H1 (cell line): Measurements from ENCODE around the gene PRDM10. TPM values are rescaled to one million over a fixed set of nuclear protein-coding genes. Genes with fewer than 3 reads are reported as not detected.
"Not testable (repeated sequence)": the region's sequence is repeated elsewhere in the genome, so short reads cannot be mapped to it uniquely, and the experiment has no call there.

ENCODE experiments used
- CTCF ChIA-PET: fragments of 300-600 bp; sonication (Branson Sonifier 250); formaldehyde crosslinking; loops from one replicate; lab custom pipeline; 2021; ENCODE audit not compliant: partially characterized antibody; lab: Charles Lee
- POLR2A ChIA-PET: fragments of 300-600 bp; sonication (Branson Sonifier 250); formaldehyde crosslinking; loops from one replicate; lab custom pipeline; 2021; ENCODE audit warnings: inconsistent platforms; ENCODE audit not compliant: partially characterized antibody; lab: Charles Lee
- DNase-seq, 2 experiments: peaks; one replicate each; pipeline versions ENCODE4 v3.0.0 to v3.0.0-alpha.2; 2010 to 2022; ENCODE audit warnings: low spot score in 2 of 2, low read depth in 1 of 2, mixed read lengths in 1 of 2
- FAIRE-seq: peaks from 2 replicates; lab custom pipeline; 2011; peaks lifted over from hg19 to GRCh38; lab: Jason Lieb, UNC
- H2AFZ ChIP-seq: 2 replicates; pipeline ENCODE4 v1.8.1; 2012; ENCODE audit warnings: low read length, inconsistent platforms
- H2AK5ac ChIP-seq: 2 replicates; pipeline ENCODE4 v1.6.1; 2013; ENCODE audit warnings: low read depth, low read length
- H2BK120ac ChIP-seq: replicated peaks from 2 replicates; pipeline ENCODE3; 2013; ENCODE audit warnings: low read depth, low read length, inconsistent platforms
- H2BK12ac ChIP-seq: 2 replicates; pipeline ENCODE4 v1.6.1; 2013; ENCODE audit warnings: low read depth, low read length
- H2BK15ac ChIP-seq: 2 replicates; pipeline ENCODE4 v1.6.1; 2013; ENCODE audit warnings: low read length
- H2BK20ac ChIP-seq: 2 replicates; pipeline ENCODE4 v1.6.1; 2013; ENCODE audit warnings: low read length
- H2BK5ac ChIP-seq: 2 replicates; pipeline ENCODE4 v1.6.1; 2013; ENCODE audit warnings: low read depth, low read length
- H3K14ac ChIP-seq: 2 replicates; pipeline ENCODE4 v1.6.1; 2013; ENCODE audit warnings: inconsistent platforms; ENCODE audit not compliant: insufficient read length
- H3K18ac ChIP-seq: 2 replicates; pipeline ENCODE4 v1.6.1; 2013; ENCODE audit warnings: low read length; ENCODE audit errors: extremely low read depth
- H3K23ac ChIP-seq: 2 replicates; pipeline ENCODE4 v1.6.1; 2013; ENCODE audit warnings: inconsistent platforms; ENCODE audit not compliant: insufficient read length
- H3K23me2 ChIP-seq: 2 replicates; pipeline ENCODE4 v1.6.1; 2013; ENCODE audit warnings: low read depth, low read length
- H3K27ac ChIP-seq: 2 replicates; pipeline ENCODE4 v1.6.1; 2011; ENCODE audit warnings: low read depth, low read length, inconsistent platforms
- H3K27me3 ChIP-seq, 4 experiments: replicated peaks in 1 of 4; 1 replicate in 1 of 4; 2 replicates in 3 of 4; pipeline versions ENCODE4 v1.6.1 to v1.8.1; 2011 to 2013; ENCODE audit warnings: low read length in 3 of 4, mild to moderate bottlenecking in 3 of 4, inconsistent platforms in 2 of 4, mixed read lengths in 2 of 4, moderate library complexity in 1 of 4; ENCODE audit not compliant: control insufficient read depth in 3 of 4, insufficient read depth in 3 of 4; ENCODE audit errors: extremely low read depth in 1 of 4
- H3K36me3 ChIP-seq, 4 experiments: 2 replicates each; pipeline versions ENCODE4 v1.6.1 to v1.8.1; 2011 to 2013; ENCODE audit warnings: mild to moderate bottlenecking in 4 of 4, low read length in 3 of 4, moderate library complexity in 2 of 4, control low read depth in 1 of 4, inconsistent platforms in 1 of 4; ENCODE audit not compliant: insufficient read depth in 4 of 4, control insufficient read depth in 2 of 4
- H3K4ac ChIP-seq: replicated peaks from 2 replicates; pipeline ENCODE3; 2013; ENCODE audit warnings: low read length, low read depth, mixed read lengths, inconsistent platforms; ENCODE audit not compliant: insufficient read length
- H3K4me1 ChIP-seq, 4 experiments: replicated peaks in 1 of 4; 1 replicate in 1 of 4; 2 replicates in 3 of 4; pipeline versions ENCODE4 v1.6.1 to v1.8.1; 2011 to 2013; ENCODE audit warnings: low read length in 3 of 4, inconsistent platforms in 2 of 4, mixed read lengths in 1 of 4; ENCODE audit not compliant: insufficient read depth in 4 of 4, control insufficient read depth in 3 of 4
- H3K4me2 ChIP-seq, 2 experiments: 2 replicates each; pipeline versions ENCODE4 v1.6.1 to v1.8.1; 2011 to 2013; ENCODE audit warnings: low read depth in 2 of 2, low read length in 2 of 2, control low read depth in 1 of 2, inconsistent platforms in 1 of 2, mild to moderate bottlenecking in 1 of 2; ENCODE audit not compliant: insufficient read depth in 1 of 2
- H3K4me3 ChIP-seq, 4 experiments: fragments of 200-600, 300-600 bp in 1 of 4; sonication (generic), shearing (Covaris generic), sonication (Bioruptor Twin) in 1 of 4; 2 replicates each; pipeline versions ENCODE4 v1.5.1 to v1.8.1; 2011 to 2016; ENCODE audit warnings: low read length in 4 of 4, low read depth in 3 of 4, control low read depth in 2 of 4, inconsistent platforms in 2 of 4, mild to moderate bottlenecking in 2 of 4, mixed read lengths in 1 of 4, moderate library complexity in 1 of 4; ENCODE audit not compliant: insufficient read depth in 2 of 4; ENCODE audit errors: extremely low read depth in 1 of 4
- H3K56ac ChIP-seq: replicated peaks from 2 replicates; pipeline ENCODE3; 2013; ENCODE audit warnings: low read depth, mild to moderate bottlenecking, mixed read lengths, low read length, inconsistent platforms; ENCODE audit not compliant: insufficient read length
- H3K79me1 ChIP-seq: 2 replicates; pipeline ENCODE4 v1.6.1; 2013; ENCODE audit warnings: low read depth, low read length, control low read depth
- H3K79me2 ChIP-seq, 2 experiments: 2 replicates each; pipeline versions ENCODE4 v1.6.1 to v1.8.1; 2012 to 2013; ENCODE audit warnings: low read length in 2 of 2, mild to moderate bottlenecking in 2 of 2, inconsistent platforms in 1 of 2; ENCODE audit not compliant: insufficient read depth in 2 of 2, control insufficient read depth in 1 of 2
- H3K9ac ChIP-seq, 4 experiments: replicated peaks in 1 of 4; 1 replicate in 1 of 4; 2 replicates in 3 of 4; pipeline versions ENCODE4 v1.6.1 to v1.8.1; 2011 to 2013; ENCODE audit warnings: low read depth in 3 of 4, low read length in 3 of 4, control low read depth in 2 of 4, mild to moderate bottlenecking in 2 of 4, moderate library complexity in 2 of 4, inconsistent platforms in 1 of 4; ENCODE audit errors: extremely low read depth in 1 of 4
- H3K9me3 ChIP-seq, 2 experiments: 2 replicates each; pipeline versions ENCODE4 v1.6.1 to v1.8.1; 2012 to 2013; ENCODE audit warnings: mild to moderate bottlenecking in 2 of 2, moderate library complexity in 2 of 2, control low read depth in 1 of 2, inconsistent platforms in 1 of 2, low read depth in 1 of 2, low read length in 1 of 2, mixed read lengths in 1 of 2; ENCODE audit not compliant: insufficient read depth in 2 of 2
- H4K20me1 ChIP-seq, 2 experiments: replicated peaks in 1 of 2; 2 replicates each; pipeline versions ENCODE3 to v1.8.1; 2011 to 2013; ENCODE audit warnings: inconsistent platforms in 2 of 2, low read length in 2 of 2, mild to moderate bottlenecking in 1 of 2; ENCODE audit not compliant: insufficient read depth in 2 of 2, control insufficient read depth in 1 of 2
- H4K5ac ChIP-seq: 2 replicates; pipeline ENCODE4 v1.6.1; 2013; ENCODE audit warnings: low read length, low read depth, mixed read lengths, inconsistent platforms; ENCODE audit not compliant: insufficient read length
- H4K8ac ChIP-seq: 2 replicates; pipeline ENCODE4 v1.8.0; 2013; ENCODE audit warnings: mild to moderate bottlenecking, moderate library complexity, low read length, inconsistent platforms; ENCODE audit not compliant: insufficient read depth; ENCODE audit errors: extremely low read depth
- H4K91ac ChIP-seq: replicated peaks from 2 replicates; pipeline ENCODE3; 2013; ENCODE audit warnings: low read length, mixed read lengths, inconsistent platforms; ENCODE audit not compliant: insufficient read length
- WGBS, 2 experiments: shearing (Covaris generic) in 1 of 2; methylation state at CpG; one replicate each; pipeline versions ENCODE4 v1.1.6 to v1.1.7; 2013 to 2015; ENCODE audit warnings: low lambda C conversion rate in 2 of 2, mixed read lengths in 2 of 2, inconsistent platforms in 1 of 2, low coverage in 1 of 2, missing lambda C conversion rate in 1 of 2; ENCODE audit not compliant: insufficient replicate concordance in 2 of 2, insufficient coverage in 1 of 2, insufficient read length in 1 of 2; ENCODE audit errors: extremely low coverage in 1 of 2, missing lambda C conversion rate in 1 of 2; 5-methylcytosine and 5-hydroxymethylcytosine counted together
- polyA plus RNA-seq, 7 experiments: library from polyadenylated mRNA; depleted of rRNA in 3 of 7; stranded (reverse) in 5 of 7; unstranded in 2 of 7; fragments of >200 nt in 5 of 7; fragments of 200-250 nt in 2 of 7; gene quantifications; 1 replicate in 5 of 7; 2 replicates in 1 of 7; 4 replicates in 1 of 7; pipeline versions ENCODE4 v1.2.1 to v1.2.3, GENCODE V29; 2011 to 2013; ENCODE audit warnings: missing spikeins in 2 of 7, mixed read lengths in 2 of 7
- total RNA-seq: library from RNA; stranded (reverse); fragmentation: NEBNext Ultra II Directional; extraction: Animal tissue kit (Norgen Biotek cat#: 25700); gene quantifications from 2 replicates; pipeline ENCODE4 v1.2.1, GENCODE V29; 2021

Gene PRDM10
- total and polyA plus RNA-seq, 2 of the 8 experiments (the other 6 are each of a cell fraction or from before 2014, with no cell fraction given) = 15.5 to 19.2 TPM

DNA sequence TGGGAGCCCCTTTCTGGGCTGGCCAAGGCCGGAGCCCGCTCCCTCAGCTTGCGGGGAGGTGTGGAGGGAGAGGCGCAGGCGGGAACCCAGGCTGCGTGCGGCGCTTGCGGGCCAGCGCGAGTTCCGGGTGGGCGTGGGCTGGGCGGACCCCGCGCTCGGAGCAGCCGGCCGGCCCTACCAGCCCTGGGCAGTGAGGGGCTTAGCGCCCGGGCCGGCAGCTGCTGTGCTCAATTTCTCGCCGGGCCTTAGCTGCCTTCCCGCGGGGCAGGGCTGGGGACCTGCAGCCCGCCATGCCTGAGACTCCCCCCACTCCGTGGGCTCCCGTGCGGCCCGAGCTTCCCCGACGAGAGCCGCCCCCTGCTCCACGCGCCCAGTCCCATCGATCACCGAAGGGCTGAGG is 19.0 kb upstream of the PRDM10 start:
- not testable (repeated sequence) for FAIRE-seq, H3K27me3 ChIP-seq, H3K4me3 ChIP-seq, H2BK5ac ChIP-seq, H3K79me2 ChIP-seq, H3K56ac ChIP-seq, H2BK12ac ChIP-seq, H4K91ac ChIP-seq, H3K14ac ChIP-seq, H4K5ac ChIP-seq, H2BK120ac ChIP-seq, H3K23ac ChIP-seq, H3K9ac ChIP-seq, H2AFZ ChIP-seq, H3K4me1 ChIP-seq, H3K18ac ChIP-seq, H2BK20ac ChIP-seq, H2AK5ac ChIP-seq, H3K4ac ChIP-seq, H3K36me3 ChIP-seq, H3K23me2 ChIP-seq, H2BK15ac ChIP-seq, H3K79me1 ChIP-seq, H4K20me1 ChIP-seq, H4K8ac ChIP-seq, H3K4me2 ChIP-seq, DNase-seq, H3K27ac ChIP-seq, H3K9me3 ChIP-seq
- ChIA-PET POLR2A (interaction anchor here (2.0 kb wide), 2 partner anchors 18 to 19 kb away, joined by 7 to 11 read pairs; partner anchors contain the start of gene PRDM10), CTCF (interaction anchor here (1.3 to 1.5 kb wide), 2 partner anchors 18 to 99 kb away, joined by 3 to 4 read pairs; no protein-coding TSS in a partner anchor)
- 96% methylated on average over 23 of the region's 38 CpGs; no CpG with 5 or more reads in 1 of the 2 experiments for WGBS, 2 experiments
